Effector CD4-positive, alpha-beta T cell (primary cell): ENCODE results near the gene APBB2.
"Not testable (repeated sequence)": the region's sequence is repeated elsewhere in the genome, so short reads cannot be mapped to it uniquely, and the experiment has no call there.

Experiments
- DNase-seq: peaks from one replicate; pipeline ENCODE4 v3.0.0-alpha.2; 2020

APBB2 gene

DNA sequence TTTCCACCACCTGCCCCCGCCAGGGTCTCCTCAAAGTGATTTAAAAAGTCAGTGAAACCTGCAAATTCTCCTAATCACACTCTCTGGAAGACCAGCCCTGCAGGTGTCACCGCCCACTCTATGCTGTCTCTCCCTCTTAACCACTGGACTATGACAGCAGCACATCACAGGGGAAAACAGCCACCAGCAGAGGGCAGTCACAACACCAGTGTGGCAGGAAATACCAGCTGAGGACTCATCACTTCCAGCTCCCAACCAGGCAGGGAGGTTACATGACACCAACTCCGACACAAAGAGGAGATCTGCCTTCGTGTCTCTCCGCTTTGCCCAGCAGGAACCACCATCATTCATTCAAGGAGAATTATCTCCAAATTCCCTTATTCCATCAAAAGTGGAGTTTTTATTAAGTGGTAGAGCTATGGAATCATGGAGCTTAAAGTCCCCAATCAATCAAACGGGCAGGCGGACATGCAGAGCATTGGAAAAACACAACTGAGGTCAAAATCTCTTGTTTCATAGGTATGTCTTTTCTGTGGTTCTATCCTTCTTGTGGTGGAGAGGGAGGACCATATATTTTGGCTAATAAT is 373.3 kb downstream of the APBB2 start:
- DNase-seq = peak; percentile 28

DNA sequence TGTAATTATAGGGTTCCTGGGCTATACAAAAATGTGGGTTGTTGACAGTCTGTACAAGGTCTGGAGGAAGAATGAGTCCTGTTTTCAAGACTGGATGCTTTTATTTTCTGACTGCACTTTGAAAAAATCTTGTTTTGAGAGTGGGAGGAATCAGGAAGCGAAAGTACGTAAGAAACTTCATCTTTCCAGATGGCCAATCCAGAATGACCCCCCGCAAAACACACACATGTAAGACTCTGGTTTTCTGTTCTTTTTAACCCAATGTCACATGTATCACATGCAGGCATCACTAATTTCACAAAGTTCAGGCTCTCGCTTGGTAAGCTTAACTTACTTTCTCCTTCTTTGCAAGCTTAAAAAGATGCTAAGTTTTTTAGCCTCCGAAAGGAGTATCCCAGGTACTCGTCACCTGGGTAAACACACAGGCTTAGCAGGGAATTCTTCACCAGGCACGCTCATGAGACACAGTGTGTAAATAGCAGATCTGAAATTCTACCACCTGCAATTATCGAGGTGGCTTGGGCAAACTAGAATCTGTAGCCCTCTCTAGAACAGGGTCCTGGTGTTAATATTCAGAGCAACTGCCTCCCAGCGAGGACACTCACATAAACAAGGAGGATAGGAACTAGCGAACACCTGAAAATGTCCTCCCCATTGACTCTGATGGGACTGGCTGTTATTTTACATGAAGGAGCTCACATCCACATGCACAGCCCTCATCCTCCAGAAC is 373.9 kb downstream of the APBB2 start:
- DNase-seq = no peak

DNA sequence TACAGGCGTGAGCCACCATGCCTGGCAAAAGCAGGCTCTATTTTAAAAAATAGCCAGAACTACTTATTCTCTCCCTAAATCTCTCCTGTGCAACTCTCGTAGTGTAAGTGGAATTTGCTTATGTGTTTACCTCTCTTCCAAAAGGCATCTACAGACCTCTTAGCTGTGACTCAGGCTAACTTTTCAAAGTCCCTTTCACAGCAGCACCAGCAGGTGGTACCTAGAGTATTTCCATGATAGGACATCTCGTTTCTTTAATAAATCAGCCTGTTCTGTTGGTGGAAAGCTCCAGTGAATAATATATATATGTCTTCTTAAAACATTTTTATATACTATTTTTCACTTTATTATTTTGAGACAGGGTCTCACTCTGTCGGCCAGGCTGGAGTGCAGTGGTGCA is 375.6 kb downstream of the APBB2 start:
- DNase-seq = no peak

DNA sequence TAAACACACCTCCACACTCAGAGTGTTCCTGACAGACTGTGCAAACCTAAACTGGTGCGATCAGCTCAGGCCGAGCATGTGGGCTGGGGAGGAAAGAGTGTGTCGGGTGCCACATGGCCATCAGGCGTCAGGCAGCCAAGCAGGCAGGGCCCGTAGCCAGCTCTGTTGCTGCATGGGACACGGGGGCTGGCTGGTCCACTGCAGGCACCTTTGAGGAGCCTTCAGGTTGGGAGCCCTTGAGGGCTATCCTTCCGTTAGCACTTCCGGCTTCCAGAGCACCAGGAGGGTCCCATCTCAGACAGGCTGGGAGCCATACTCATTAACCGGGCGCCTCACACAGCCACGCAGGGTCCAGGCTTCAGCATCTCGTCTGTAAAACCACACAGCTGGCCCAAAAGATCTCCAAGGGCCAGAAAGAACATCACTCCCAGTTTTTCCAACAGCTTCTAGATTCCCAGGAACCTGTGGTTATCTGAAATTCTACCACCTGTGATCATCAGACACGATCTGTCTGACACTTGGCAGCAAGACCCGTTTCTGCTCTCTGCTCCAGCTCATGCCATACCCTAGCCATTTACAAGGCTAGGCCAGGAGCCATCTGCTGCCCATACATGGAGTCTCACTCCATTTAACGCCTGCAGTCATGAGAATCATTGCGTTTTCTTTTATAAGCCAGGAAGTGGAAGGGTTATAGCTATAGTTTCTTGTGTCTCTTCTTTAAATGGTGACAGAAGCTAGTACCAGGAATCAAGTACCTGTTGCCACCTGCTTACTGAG is 377.1 kb downstream of the APBB2 start:
- DNase-seq = no peak

GRCh38 chr4:40833212-40833611 is 381.1 kb downstream of the APBB2 start:
- no peak for DNase-seq

GRCh38 chr4:40832175-40832574 is 382.2 kb downstream of the APBB2 start:
- no peak for DNase-seq

- no peak for DNase-seq
Observed at GRCh38 chr4:40831146-40831907, 383.0 kb downstream of the APBB2 start.

DNA sequence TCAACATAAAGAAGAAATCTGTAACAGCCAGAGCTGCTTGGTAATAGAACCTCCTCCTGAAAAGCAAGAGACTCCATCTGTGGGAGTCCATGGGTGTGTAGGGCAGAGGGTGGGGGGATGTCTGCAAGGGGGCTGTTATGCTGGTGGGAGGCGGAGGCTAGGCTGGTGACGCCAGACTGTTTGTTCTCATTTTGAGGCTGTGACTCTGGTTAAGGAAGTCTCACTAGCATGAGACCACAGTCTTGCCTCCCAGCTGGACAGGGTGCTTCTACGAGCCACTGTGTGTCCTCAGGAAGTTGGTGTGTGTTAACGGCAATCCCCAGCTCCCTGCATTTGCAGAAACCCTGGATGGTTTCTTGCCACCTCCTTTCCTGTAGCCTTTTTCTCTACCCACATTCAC is 384.8 kb downstream of the APBB2 start:
- DNase-seq = no peak

DNA sequence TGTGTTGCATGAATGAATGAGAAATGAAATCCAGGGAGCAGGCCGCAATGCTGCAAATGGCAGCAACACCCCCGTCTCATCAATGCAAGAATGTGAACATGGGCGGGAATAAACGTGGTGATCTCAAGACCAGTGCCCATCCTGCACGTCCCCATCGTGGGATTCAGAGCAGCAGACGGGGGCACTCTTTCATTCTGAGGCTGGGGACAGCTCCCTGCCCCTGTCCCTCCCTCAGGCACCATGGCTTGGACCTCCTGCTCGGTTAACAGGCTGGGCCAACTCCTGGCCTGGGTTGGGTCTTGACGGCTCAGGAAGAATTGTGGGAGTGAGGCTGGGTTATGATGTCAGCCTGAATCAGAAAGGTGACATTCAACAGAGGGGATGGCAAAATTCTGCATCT is 385.7 kb downstream of the APBB2 start:
- no peak for DNase-seq

DNA sequence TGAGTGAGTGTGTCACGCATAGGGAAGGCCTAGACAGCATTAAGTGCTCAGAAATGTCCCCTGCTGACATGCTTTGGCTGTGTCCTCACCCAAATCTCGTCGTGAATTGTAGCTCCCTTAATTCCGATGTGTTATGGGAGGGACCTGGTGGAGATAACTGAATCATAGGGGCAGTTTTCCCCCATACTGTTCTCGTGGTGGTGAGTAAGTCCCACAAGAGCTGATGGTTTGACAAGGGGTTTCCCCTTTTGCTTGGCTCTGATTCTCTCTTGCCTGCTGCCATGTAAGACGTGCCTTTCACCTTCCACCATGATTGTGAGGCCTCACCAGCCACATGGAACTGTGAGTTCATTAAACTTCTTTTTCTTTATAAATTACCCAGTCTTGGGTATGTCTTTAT is 386.6 kb downstream of the APBB2 start:
- no peak for DNase-seq

GRCh38 chr4:40826821-40827220 is 387.5 kb downstream of the APBB2 start:
- no peak for DNase-seq

DNA sequence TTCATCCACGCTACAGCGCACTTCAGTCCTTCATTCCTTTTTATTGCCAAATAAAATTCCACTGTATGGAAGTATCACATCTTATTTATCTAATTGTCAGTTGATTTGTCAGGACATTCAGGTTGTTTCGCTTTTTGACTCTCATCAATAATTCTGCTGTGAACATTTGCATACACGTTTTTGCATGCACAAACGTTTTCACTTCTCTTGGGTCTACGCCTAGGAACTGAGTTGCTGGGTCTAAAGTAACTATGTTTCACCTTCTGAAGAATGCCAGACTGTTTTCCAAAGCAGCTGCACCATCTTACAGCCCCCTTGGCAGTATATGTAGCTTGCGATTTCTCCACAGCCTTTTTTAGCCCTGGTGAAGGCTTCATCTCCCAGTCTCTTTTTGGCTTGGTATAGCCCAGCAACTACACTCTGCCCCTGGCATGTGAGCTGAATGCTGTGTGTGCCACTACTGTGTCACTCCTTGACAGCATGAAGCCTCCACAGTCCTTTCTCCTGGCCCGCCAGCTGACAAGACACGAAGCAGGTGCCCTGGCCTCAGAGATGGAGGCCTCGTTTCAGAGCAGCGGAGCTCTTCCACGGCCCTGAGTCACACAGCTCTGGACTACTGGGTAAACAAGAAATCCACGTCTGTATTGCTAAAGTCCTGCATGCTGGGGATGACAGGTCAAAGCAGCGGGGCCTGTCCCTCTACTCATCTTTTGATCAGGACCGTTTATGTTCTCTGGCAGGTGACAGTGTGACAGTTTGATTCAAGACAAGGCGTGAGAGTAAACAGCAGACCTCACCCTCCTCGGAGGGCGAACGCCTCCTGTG is 389.1 kb downstream of the APBB2 start:
- no peak for DNase-seq

DNA sequence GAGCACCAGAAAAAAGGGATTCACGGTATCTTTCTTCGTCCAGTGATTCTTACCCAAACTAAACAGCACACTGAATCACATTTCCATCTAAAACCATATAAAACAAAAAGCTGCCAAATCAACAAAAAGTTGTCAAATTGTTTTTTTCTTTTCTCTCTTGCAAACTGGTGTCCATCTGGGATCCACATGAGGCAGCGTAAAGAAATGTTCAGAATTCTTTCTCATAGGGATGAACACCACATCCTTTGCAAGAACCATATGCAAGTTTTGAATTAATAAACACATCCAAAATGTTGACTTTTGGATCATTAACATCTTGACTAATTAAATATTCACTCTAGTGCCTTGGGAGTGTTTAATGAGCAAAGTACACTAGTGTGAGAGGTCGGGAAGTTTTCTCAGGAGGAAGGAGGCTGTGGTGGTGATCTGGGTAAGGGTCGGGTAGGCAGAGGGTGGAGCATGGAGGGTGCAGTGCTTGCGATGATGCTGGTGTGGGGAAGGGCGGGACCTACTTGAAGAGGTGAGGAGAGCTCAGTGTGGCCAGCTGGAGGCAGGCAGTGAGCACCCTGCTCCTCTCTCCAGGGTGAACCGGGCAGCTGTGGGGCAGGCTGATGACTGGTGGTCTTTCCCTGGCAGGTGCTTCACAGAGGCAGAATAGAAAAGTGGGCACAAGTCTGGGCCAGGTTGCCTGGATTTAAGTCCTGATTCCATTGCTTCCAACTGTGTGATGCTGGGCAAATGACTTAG is 391.7 kb downstream of the APBB2 start:
- DNase-seq = no peak

DNA sequence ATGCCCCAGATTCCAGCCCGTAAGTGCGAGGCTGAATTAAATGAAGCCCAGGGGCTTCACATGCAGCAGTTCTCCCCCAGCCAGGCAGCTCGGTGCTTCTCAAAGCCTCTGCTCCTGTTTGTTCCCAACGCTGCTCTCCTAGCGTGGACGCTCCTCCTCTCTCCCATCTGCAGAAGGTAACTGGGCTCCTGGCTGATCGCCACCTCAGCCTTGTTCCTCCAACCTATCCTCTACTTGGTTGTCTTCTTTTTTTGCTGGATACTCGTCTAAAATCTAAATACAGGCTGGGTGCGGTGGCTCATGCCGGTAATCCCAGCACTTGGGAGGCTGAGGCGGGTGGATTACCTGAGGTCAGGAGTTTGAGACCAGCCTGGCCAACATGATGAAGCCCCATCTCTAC is 394.2 kb downstream of the APBB2 start:
- DNase-seq = no peak

DNA sequence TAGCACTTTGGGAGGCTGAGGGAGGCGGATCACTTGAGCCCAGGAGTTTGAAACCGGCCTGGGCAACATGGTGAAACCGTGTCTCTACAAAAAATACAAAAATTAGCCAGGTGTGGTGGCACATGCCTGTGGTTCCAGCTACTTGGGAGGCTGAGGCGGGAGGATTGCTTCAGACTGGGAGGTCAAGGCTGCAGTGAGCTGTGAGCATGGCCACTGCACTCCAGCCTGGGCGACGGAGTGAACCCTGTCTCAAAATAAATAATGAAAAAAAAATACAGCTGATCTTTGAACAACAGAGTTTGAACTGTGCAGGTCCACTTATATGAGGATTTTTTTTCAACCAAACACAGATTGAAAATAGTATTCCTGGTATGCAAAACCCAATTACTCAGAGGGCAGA is 397.2 kb downstream of the APBB2 start:
- DNase-seq = not testable (repeated sequence)

GRCh38 chr4:40812856-40813255 is 401.5 kb downstream of the APBB2 start:
- no peak for DNase-seq

DNA sequence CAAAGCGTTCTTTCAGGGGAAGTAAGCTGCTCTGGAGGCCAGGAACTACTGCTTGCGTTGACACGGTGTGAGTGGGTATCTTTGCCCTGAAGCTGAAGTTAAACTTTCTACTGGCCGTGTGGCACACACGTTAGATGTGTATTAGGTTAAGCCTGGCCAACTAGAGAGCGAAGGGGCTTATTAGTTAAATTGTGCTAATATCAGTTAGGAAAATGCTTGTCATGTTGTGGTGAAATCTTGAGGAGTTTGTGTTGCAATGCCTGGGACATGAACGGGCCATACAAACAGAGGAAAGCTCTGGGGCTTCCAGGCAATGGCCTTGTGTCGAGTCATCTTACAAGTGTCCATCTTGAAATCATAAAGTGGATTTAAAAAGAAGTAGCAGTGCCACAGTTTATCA is 402.0 kb downstream of the APBB2 start:
- no peak for DNase-seq

DNA sequence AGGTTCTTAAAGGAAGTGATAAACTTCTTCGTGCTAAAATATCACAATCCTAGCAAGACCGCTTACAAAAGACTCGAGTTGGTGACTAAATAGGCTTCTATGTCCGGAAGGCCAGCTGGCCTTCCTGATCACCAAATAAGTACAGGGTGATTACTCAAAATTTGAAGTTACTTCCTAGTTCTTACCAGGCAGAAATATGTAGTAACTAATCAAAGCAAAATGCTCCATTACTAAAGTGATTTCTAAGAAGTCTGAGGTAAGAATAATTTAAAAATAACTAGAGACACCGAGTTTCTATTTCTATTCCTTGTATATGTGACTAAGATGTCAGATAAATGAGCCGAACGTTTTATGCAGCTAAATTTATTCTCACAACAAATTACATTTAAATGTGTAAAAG is 402.4 kb downstream of the APBB2 start:
- no peak for DNase-seq

DNA sequence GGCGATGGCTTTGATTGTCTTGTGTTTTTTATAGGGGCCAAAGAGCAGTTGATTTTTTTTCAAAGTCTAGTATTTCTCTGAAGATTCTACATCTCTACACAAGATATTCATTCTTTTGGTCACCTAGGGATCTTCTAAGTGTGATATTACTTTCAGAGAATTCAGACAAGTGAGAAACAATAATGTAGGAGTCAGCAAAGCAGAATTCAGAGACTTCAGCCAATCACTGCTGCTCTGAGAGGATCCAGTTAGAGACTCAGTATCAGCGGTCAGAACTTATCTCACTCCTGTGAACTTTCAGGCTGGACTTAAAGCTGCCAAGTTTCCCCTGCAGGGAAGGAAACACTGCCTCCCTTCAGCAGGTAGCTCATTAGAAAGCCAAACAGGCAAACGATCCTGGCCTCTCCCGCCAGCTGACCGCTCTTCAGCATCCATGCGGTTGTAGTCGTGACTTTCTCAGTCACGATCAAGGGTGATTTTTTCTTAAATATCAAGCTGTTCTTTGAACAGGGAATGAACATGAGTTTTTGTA is 405.4 kb downstream of the APBB2 start:
- no peak for DNase-seq

DNA sequence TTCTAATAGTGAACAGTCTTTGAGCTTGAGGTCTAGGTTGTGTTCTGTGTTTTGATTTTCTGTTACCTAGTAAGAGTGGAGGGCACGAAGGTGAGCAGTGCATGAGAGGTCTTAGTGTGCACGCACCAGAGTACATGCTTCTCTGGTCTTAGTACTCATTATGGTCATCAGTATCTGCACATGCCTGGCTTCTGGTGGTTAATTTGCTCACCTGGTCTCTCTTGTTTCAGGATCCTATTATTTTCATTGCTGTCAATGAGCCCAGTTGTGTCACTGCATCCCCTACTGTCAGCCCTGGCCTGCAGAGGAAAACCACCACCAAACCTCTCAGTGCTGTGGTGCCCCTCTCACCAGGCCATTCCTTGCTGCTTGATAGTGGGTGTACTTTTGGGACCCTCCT is 409.7 kb downstream of the APBB2 start:
- no peak for DNase-seq

- DNase-seq = no peak
Observed at GRCh38 chr4:40800064-40800463, 414.3 kb downstream of the APBB2 start.
